Suppressor macrophage treated with lipopolysaccharide for 4 hours (primary cell): ENCODE measurements around the gene CLDN16.

ENCODE experiments used
- DNase-seq: peaks from one replicate; pipeline ENCODE4 v3.0.0-alpha.2; 2020

CLDN16 gene

GRCh38 chr3:190387578-190388213 is at the start of gene CLDN16:
Gene CLDN16, plus strand, starts transcription at chr3:190388163. Its CDS starts 167 bp downstream, at chr3:190388330.
- DNase-seq: no peak

GRCh38 chr3:190338717-190339116 is 49.2 kb upstream of the CLDN16 start:
- peak; percentile 8 for DNase-seq

GRCh38 chr3:190339130-190339529 is 48.8 kb upstream of the CLDN16 start:
- DNase-seq: peak; percentile 8

- DNase-seq: no peak
Measured at GRCh38 chr3:190340071-190340470, 47.9 kb upstream of the CLDN16 start.

GRCh38 chr3:190345027-190345821 is 42.7 kb upstream of the CLDN16 start:
- DNase-seq: peak; percentile 45

- no peak for DNase-seq
Measured at GRCh38 chr3:190345878-190346277, 42.1 kb upstream of the CLDN16 start.

GRCh38 chr3:190346541-190346940 is 41.4 kb upstream of the CLDN16 start:
- DNase-seq: no peak

GRCh38 chr3:190352861-190353457 is 35.0 kb upstream of the CLDN16 start:
- no peak for DNase-seq

GRCh38 chr3:190356246-190356645 is 31.7 kb upstream of the CLDN16 start:
- DNase-seq: no peak

- no peak for DNase-seq
Measured at GRCh38 chr3:190357468-190357867, 30.5 kb upstream of the CLDN16 start.

- no peak for DNase-seq
Measured at GRCh38 chr3:190359813-190360212, 28.1 kb upstream of the CLDN16 start.

GRCh38 chr3:190360228-190360627 is 27.7 kb upstream of the CLDN16 start:
- no peak for DNase-seq

- no peak for DNase-seq
Measured at GRCh38 chr3:190361791-190362190, 26.2 kb upstream of the CLDN16 start.

- no peak for DNase-seq
Measured at GRCh38 chr3:190362258-190362657, 25.7 kb upstream of the CLDN16 start.

- no peak for DNase-seq
Measured at GRCh38 chr3:190366133-190366532, 21.8 kb upstream of the CLDN16 start.

GRCh38 chr3:190368881-190369280 is 19.1 kb upstream of the CLDN16 start:
- DNase-seq: no peak

GRCh38 chr3:190369668-190370295 is 18.2 kb upstream of the CLDN16 start:
- no peak for DNase-seq

- no peak for DNase-seq
Measured at GRCh38 chr3:190370369-190370768, 17.6 kb upstream of the CLDN16 start.

GRCh38 chr3:190371152-190371551 is 16.8 kb upstream of the CLDN16 start:
- no peak for DNase-seq

GRCh38 chr3:190375246-190375645 is 12.7 kb upstream of the CLDN16 start:
- peak; percentile 19 for DNase-seq

GRCh38 chr3:190375671-190376070 is 12.3 kb upstream of the CLDN16 start:
- no peak for DNase-seq

GRCh38 chr3:190378240-190378891 is 9.6 kb upstream of the CLDN16 start:
- DNase-seq: no peak

GRCh38 chr3:190380184-190380583 is 7.8 kb upstream of the CLDN16 start:
- no peak for DNase-seq
